Fibroblast of lung (primary cell): ENCODE data around the gene USP32. TPM values are rescaled to one million over a fixed set of nuclear protein-coding genes. Genes with fewer than 3 reads are reported as not detected.
"Not testable (repeated sequence)": the region's sequence is repeated elsewhere in the genome, so short reads cannot be mapped to it uniquely, and the experiment has no call there.

Source experiments
- DNase-seq, 2 donors: peaks; one replicate each; pipeline versions ENCODE4 v3.0.0 to v3.0.0-alpha.2; 2010; ENCODE audit warnings: low read depth in 2 of 2
- H2AFZ ChIP-seq: 2 replicates; pipeline ENCODE4 v1.5.1; 2012; ENCODE audit warnings: low read length, control low read depth, inconsistent platforms
- H3K27ac ChIP-seq: 2 replicates; pipeline ENCODE4 v1.5.1; 2011; ENCODE audit warnings: low read length, control low read depth; ENCODE audit not compliant: insufficient read depth
- H3K27me3 ChIP-seq: 2 replicates; pipeline ENCODE4 v1.5.1; 2011; ENCODE audit warnings: mild to moderate bottlenecking, low read length; ENCODE audit not compliant: control insufficient read depth, insufficient read depth
- H3K36me3 ChIP-seq: 2 replicates; pipeline ENCODE4 v1.5.1; 2011; ENCODE audit warnings: low read length; ENCODE audit not compliant: control insufficient read depth, insufficient read depth
- H3K4me1 ChIP-seq: 2 replicates; pipeline ENCODE4 v1.5.1; 2011; ENCODE audit warnings: low read length; ENCODE audit not compliant: control insufficient read depth, insufficient read depth; ENCODE audit errors: extremely low read depth
- H3K4me2 ChIP-seq: 2 replicates; pipeline ENCODE4 v1.5.1; 2011; ENCODE audit warnings: low read length, control low read depth; ENCODE audit not compliant: insufficient read depth; ENCODE audit errors: extremely low read depth
- H3K4me3 ChIP-seq, 4 experiments: fragments of 200-600 bp in 1 of 4; sonication (generic) in 1 of 4; replicated peaks in 1 of 4; 2 replicates each; pipeline ENCODE4 v1.5.1; 2011 to 2016; ENCODE audit warnings: low read length in 4 of 4, low read depth in 3 of 4, mild to moderate bottlenecking in 3 of 4, control low read depth in 2 of 4, inconsistent platforms in 1 of 4, mixed read lengths in 1 of 4; ENCODE audit not compliant: insufficient read depth in 1 of 4; ENCODE audit errors: control extremely low read depth in 1 of 4
- H3K79me2 ChIP-seq: 2 replicates; pipeline ENCODE4 v1.5.1; 2012; ENCODE audit warnings: mild to moderate bottlenecking, low read length, inconsistent platforms; ENCODE audit not compliant: control insufficient read depth, insufficient read depth
- H3K9ac ChIP-seq: 2 replicates; pipeline ENCODE4 v1.5.1; 2011; ENCODE audit warnings: mild to moderate bottlenecking, low read length, control low read depth; ENCODE audit not compliant: insufficient read depth
- H3K9me3 ChIP-seq: 2 replicates; pipeline ENCODE4 v1.5.1; 2012; ENCODE audit warnings: low read depth, low read length; ENCODE audit not compliant: control insufficient read depth, insufficient read depth
- H4K20me1 ChIP-seq: 2 replicates; pipeline ENCODE4 v1.5.1; 2011; ENCODE audit warnings: low read length; ENCODE audit not compliant: control insufficient read depth, insufficient read depth; ENCODE audit errors: extremely low read depth
- CTCF ChIP-seq, 2 donors: IDR thresholded peaks in 1 of 2; conservative IDR thresholded peaks in 1 of 2; 1 replicate in 1 of 2; 2 replicates in 1 of 2; pipeline ENCODE4 v1.5.1; 2011 to 2012; ENCODE audit warnings: low read length in 2 of 2, control low read depth in 1 of 2, inconsistent platforms in 1 of 2, low read depth in 1 of 2, mild to moderate bottlenecking in 1 of 2
- EZH2 ChIP-seq: IDR thresholded peaks from 2 replicates; pipeline ENCODE4 v1.5.1; 2012; ENCODE audit warnings: low read length, control low read depth, mild to moderate bottlenecking; ENCODE audit errors: missing control alignments
- polyA plus RNA-seq, 2 donors: library from polyadenylated mRNA; depleted of rRNA in 1 of 2; stranded (reverse) in 1 of 2; unstranded in 1 of 2; fragments of >200 nt; gene quantifications; 2 replicates each; pipeline ENCODE4 v1.2.1, GENCODE V29; 2011 to 2012; ENCODE audit warnings: missing spikeins in 1 of 2
- total RNA-seq: library from RNA; depleted of rRNA; stranded (reverse); fragments of >200 nt; gene quantifications from 2 replicates; pipeline ENCODE4 v1.2.1, GENCODE V29; 2014

USP32 gene
- total and polyA plus RNA-seq, 2 donors (not counting 1 experiment from before 2014, with no cell fraction given), result 40.1 to 82.7 TPM

- no peak overlapping the region for H3K27ac ChIP-seq
- no peak for DNase-seq
These were observed 5.5 kb downstream of the USP32 start for GRCh38 chr17:60386147-60387058.

GRCh38 chr17:60384921-60385320 is 7.0 kb downstream of the USP32 start:
- H3K27me3 ChIP-seq, H3K9ac ChIP-seq, H4K20me1 ChIP-seq, H3K4me2 ChIP-seq, H3K4me3 ChIP-seq, H3K27ac ChIP-seq, DNase-seq, H3K9me3 ChIP-seq, H3K36me3 ChIP-seq, H3K4me1 ChIP-seq, H2AFZ ChIP-seq: not testable (repeated sequence)
- H3K79me2 ChIP-seq, result peaks cover 80% of the 10 kb centered on the region

More at GRCh38 chr17:60386147-60387058, 5.5 kb downstream of the USP32 start:
- Histone ChIP-seq H3K9me3 (no peaks in the 10 kb centered on the region), H3K4me1 (peaks cover 4% of the 10 kb centered on the region), H2AFZ (no peak overlapping the region), H3K9ac (no peak overlapping the region), H3K79me2 (peaks cover 92% of the 10 kb centered on the region), H4K20me1 (peaks cover 4% of the 10 kb centered on the region), H3K4me2 (peak overlapping the region; percentile 41), H3K27me3 (no peaks in the 10 kb centered on the region), H3K36me3 (no peaks in the 10 kb centered on the region), H3K4me3 (no peak overlapping the region)
- no peak for TF ChIP-seq CTCF (conservative IDR thresholded peaks at IDR 0.05 in 1 of 2, IDR thresholded peaks at IDR 0.05 in 1 of 2; ENCODE audit: low read depth in 1 of 2, low read length in 2 of 2)

- TF ChIP-seq CTCF (conservative IDR thresholded peaks at IDR 0.05 in 1 of 2, IDR thresholded peaks at IDR 0.05 in 1 of 2; ENCODE audit: low read depth in 1 of 2, low read length in 2 of 2), result no peak
- TF ChIP-seq EZH2, result no peak
- Histone ChIP-seq H3K27ac (no peak overlapping the region), H2AFZ (no peak overlapping the region), H4K20me1 (peaks cover 2% of the 10 kb centered on the region), H3K27me3 (no peaks in the 10 kb centered on the region), H3K4me1 (peaks cover 4% of the 10 kb centered on the region), H3K79me2 (peaks cover 68% of the 10 kb centered on the region), H3K9me3 (no peaks in the 10 kb centered on the region), H3K4me3 (no peak overlapping the region), H3K9ac (no peak overlapping the region), H3K4me2 (no peak overlapping the region), H3K36me3 (no peaks in the 10 kb centered on the region)
- DNase-seq, result no peak
These were observed 8.6 kb downstream of the USP32 start for GRCh38 chr17:60383379-60383778.
